ENCODE measurements around the gene NEU2.

The NEU2 gene

GRCh38 chr2:233063269-233063975 is 30.9 kb downstream of the NEU2 start:
- POLR2A ChIA-PET = no interaction called here
- no peaks in the 10 kb centered on the region for H3K9me3 ChIP-seq (ENCODE audit: control insufficient read depth, insufficient read depth, low read depth, low read length)

GRCh38 chr2:233063976-233064411 is 31.5 kb downstream of the NEU2 start:
- TF ChIP-seq ZNF561 (tag by site-specific recombination; IDR thresholded peaks at IDR 0.05; ENCODE audit: borderline replicate concordance) = no peak
- no peak for TF ChIP-seq ZBTB48 (tag by site-specific recombination; IDR thresholded peaks at IDR 0.05)
- TF ChIP-seq ZXDB (tag by site-specific recombination; IDR thresholded peaks at IDR 0.05) = no peak
- TF ChIP-seq MZF1 (tag by site-specific recombination; IDR thresholded peaks at IDR 0.05; ENCODE audit: borderline replicate concordance) = no peak
- no peak for TF ChIP-seq ZNF18 (tag by site-specific recombination; IDR thresholded peaks at IDR 0.05)
- TF ChIP-seq ZNF362 (tag by site-specific recombination; IDR thresholded peaks at IDR 0.05) = no peak
- no peak for TF ChIP-seq IKZF3 (tag by site-specific recombination; IDR thresholded peaks at IDR 0.05)
- TF ChIP-seq SP7 (tag by site-specific recombination; IDR thresholded peaks at IDR 0.05) = no peak
- TF ChIP-seq KLF8 (tag by site-specific recombination; IDR thresholded peaks at IDR 0.05) = no peak
- TF ChIP-seq ZNF311 (tag by site-specific recombination; IDR thresholded peaks at IDR 0.05; ENCODE audit: borderline replicate concordance) = no peak
- ChIA-PET CTCF (interaction anchor here (0.6 to 2.1 kb wide), 2 partner anchors 10 to 17 kb away, joined by 3 to 14 read pairs; no protein-coding TSS in a partner anchor), POLR2A (no interaction called here)
- H3K9me3 ChIP-seq (ENCODE audit: control insufficient read depth, insufficient read depth, low read depth, low read length) = no peaks in the 10 kb centered on the region
- H3K36me3 ChIP-seq (ENCODE audit: control insufficient read depth in 2 of 2, insufficient read depth in 1 of 2, low read length in 2 of 2) = no peaks in the 10 kb centered on the region
- H3K4me1 ChIP-seq (ENCODE audit: control insufficient read depth, insufficient read depth, low read length) = no peaks in the 10 kb centered on the region
- no peak overlapping the region for H3K27ac ChIP-seq (ENCODE audit: extremely low read depth, low read depth, low read length)
- no peak overlapping the region for H3K4me3 ChIP-seq (ENCODE audit: low read depth, low read length)

More at GRCh38 chr2:233063269-233063975, 30.9 kb downstream of the NEU2 start:
- Histone ChIP-seq H3K4me3 (ENCODE audit: low read depth, low read length) (no peak overlapping the region), H3K27ac (ENCODE audit: extremely low read depth, low read depth, low read length) (no peak overlapping the region), H3K36me3 (ENCODE audit: control insufficient read depth in 2 of 2, insufficient read depth in 1 of 2, low read length in 2 of 2) (no peaks in the 10 kb centered on the region), H3K4me1 (ENCODE audit: control insufficient read depth, insufficient read depth, low read length) (no peaks in the 10 kb centered on the region)
- CTCF ChIA-PET = interaction anchor here (0.6 to 2.1 kb wide), 2 partner anchors 10 to 16 kb away, joined by 3 to 14 read pairs; no protein-coding TSS in a partner anchor
- TF ChIP-seq CTCF (tag by site-specific recombination; IDR thresholded peaks at IDR 0.05) (0 out of 2 replicates have a peak, but pooled peaks have one; percentile 37), SP2 (tag by site-specific recombination; IDR thresholded peaks at IDR 0.05) (no peak), ZNF510 (tag by site-specific recombination; IDR thresholded peaks at IDR 0.05; ENCODE audit: insufficient replicate concordance) (no peak), BCL11A (tag by site-specific recombination; IDR thresholded peaks at IDR 0.05; ENCODE audit: low read depth) (no peak), KLF8 (tag by site-specific recombination; IDR thresholded peaks at IDR 0.05) (no peak), ZNF704 (tag by site-specific recombination; IDR thresholded peaks at IDR 0.05) (no peak), ZNF747 (tag by site-specific recombination; IDR thresholded peaks at IDR 0.05) (no peak), KLF9 (tag by site-specific recombination; IDR thresholded peaks at IDR 0.05; ENCODE audit: low read depth) (no peak), ZNF248 (tag by site-specific recombination; IDR thresholded peaks at IDR 0.05) (no peak)
